GM12892 (cell line): ENCODE data around the gene YWHAH.

Source experiments
- POLR2A ChIP-seq: IDR thresholded peaks from 2 replicates; pipeline ENCODE4 v1.6.1; 2011; ENCODE audit warnings: low read depth, low read length, control low read depth
- POLR2AphosphoS5 ChIP-seq: IDR thresholded peaks from 2 replicates; pipeline ENCODE4 v1.6.1; 2011; ENCODE audit warnings: low read depth, low read length, control low read depth

DNA sequence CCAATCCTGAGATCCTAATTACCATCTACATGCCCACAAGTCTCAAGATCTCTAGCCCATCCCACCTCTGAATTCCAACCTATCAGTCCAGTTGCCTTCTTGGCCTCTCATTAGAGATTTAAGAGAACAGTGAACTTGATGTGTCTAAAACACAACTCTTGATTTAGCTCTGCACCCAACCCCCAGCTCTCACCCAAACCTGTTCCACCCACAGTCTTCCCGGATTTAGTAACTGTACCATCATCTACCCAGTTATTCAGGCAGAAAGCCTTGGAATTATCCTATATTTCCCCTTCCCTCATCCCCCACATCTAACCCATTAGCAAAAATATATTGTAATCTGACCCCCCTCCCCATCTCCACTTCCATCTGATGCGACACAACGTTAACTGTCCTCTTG, 24.0 kb upstream of the YWHAH start:
- TF ChIP-seq POLR2AphosphoS5: no peak
- no peak for TF ChIP-seq POLR2A
